H1 (cell line): Measurements from ENCODE around the gene TXNL4B. TPM values are rescaled to one million over a fixed set of nuclear protein-coding genes. Genes with fewer than 3 reads are reported as not detected.

Source experiments
- CBX5 ChIP-seq: fragments of 300-800, 300-1000 bp; sonication (generic); IDR thresholded peaks from 2 replicates; pipeline ENCODE4 v1.7.1; 2016; ENCODE audit warnings: antibody characterized with exemption, low read length, low read depth
- CHD7 ChIP-seq: fragments of 300-600 bp; sonication (generic); IDR thresholded peaks from 2 replicates; pipeline ENCODE4 v1.7.1; 2012; ENCODE audit warnings: low read length, moderate library complexity, mild to moderate bottlenecking, inconsistent platforms; ENCODE audit not compliant: insufficient replicate concordance
- EZH2 ChIP-seq: fragments of 200-600 bp; sonication (generic); IDR thresholded peaks from 2 replicates; pipeline ENCODE4 v1.7.1; 2012; ENCODE audit warnings: low read depth, mild to moderate bottlenecking, moderate library complexity, low read length, inconsistent platforms; ENCODE audit not compliant: severe bottlenecking
- PHF8 ChIP-seq: fragments of 200-600 bp; sonication (generic); conservative IDR thresholded peaks from 2 replicates; pipeline ENCODE4 v1.7.1; 2012; ENCODE audit warnings: low read depth, mild to moderate bottlenecking, inconsistent platforms, low read length, moderate library complexity
- POLR2A ChIP-seq, 2 experiments: IDR thresholded peaks; 1 replicate in 1 of 2; 2 replicates in 1 of 2; pipeline ENCODE4 v1.6.1; 2011; ENCODE audit warnings: low read depth in 2 of 2, low read length in 2 of 2, mild to moderate bottlenecking in 2 of 2; ENCODE audit errors: control extremely low read depth in 1 of 2
- SRF ChIP-seq: IDR thresholded peaks from 2 replicates; pipeline ENCODE4 v1.6.1; 2011; ENCODE audit warnings: mild to moderate bottlenecking, low read depth, low read length, moderate library complexity
- polyA plus RNA-seq, 7 experiments: library from polyadenylated mRNA; depleted of rRNA in 3 of 7; stranded (reverse) in 5 of 7; unstranded in 2 of 7; fragments of >200 nt in 5 of 7; fragments of 200-250 nt in 2 of 7; gene quantifications; 1 replicate in 5 of 7; 2 replicates in 1 of 7; 4 replicates in 1 of 7; pipeline versions ENCODE4 v1.2.1 to v1.2.3, GENCODE V29; 2011 to 2013; ENCODE audit warnings: missing spikeins in 2 of 7, mixed read lengths in 2 of 7
- total RNA-seq: library from RNA; stranded (reverse); fragmentation: NEBNext Ultra II Directional; extraction: Animal tissue kit (Norgen Biotek cat#: 25700); gene quantifications from 2 replicates; pipeline ENCODE4 v1.2.1, GENCODE V29; 2021
- TF ChIP-seq, protein P1 (sequence below), 3 experiments: IDR thresholded peaks; 1 replicate in 2 of 3; 2 replicates in 1 of 3; pipeline versions ENCODE4 v1.5.1 to v1.6.1; 2011; ENCODE audit warnings: low read length in 3 of 3, mild to moderate bottlenecking in 3 of 3, inconsistent platforms in 2 of 3, low read depth in 1 of 3, moderate library complexity in 1 of 3; ENCODE audit not compliant: insufficient read depth in 1 of 3; ENCODE audit errors: control extremely low read depth in 1 of 3

The TXNL4B gene
- total and polyA plus RNA-seq, 2 of the 8 experiments (the other 6 are each of a cell fraction or from before 2014, with no cell fraction given) = 6.7 to 10.6 TPM

DNA sequence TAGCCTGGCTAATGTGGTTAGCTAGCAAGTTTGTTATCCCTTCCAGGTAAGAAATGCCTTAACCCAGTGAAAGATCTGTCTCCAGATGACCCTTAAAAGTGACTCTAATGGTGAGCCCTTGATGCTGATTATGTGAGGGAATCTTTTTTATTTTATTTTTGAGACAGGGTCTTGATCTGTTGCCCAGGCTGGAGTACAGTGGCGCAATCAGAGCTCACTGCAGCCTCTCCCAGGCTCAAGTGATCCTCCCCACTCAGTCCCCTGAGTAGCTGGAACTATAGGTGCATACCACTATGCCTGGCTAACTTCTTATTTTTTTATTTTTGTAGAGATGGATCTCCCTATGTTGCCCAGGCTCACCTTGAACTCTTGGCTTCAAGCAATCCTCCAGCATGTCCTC is 49.9 kb downstream of the TXNL4B start (continued):
- TF ChIP-seq, protein P1, sequence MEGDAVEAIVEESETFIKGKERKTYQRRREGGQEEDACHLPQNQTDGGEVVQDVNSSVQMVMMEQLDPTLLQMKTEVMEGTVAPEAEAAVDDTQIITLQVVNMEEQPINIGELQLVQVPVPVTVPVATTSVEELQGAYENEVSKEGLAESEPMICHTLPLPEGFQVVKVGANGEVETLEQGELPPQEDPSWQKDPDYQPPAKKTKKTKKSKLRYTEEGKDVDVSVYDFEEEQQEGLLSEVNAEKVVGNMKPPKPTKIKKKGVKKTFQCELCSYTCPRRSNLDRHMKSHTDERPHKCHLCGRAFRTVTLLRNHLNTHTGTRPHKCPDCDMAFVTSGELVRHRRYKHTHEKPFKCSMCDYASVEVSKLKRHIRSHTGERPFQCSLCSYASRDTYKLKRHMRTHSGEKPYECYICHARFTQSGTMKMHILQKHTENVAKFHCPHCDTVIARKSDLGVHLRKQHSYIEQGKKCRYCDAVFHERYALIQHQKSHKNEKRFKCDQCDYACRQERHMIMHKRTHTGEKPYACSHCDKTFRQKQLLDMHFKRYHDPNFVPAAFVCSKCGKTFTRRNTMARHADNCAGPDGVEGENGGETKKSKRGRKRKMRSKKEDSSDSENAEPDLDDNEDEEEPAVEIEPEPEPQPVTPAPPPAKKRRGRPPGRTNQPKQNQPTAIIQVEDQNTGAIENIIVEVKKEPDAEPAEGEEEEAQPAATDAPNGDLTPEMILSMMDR (IDR thresholded peaks at IDR 0.05; ENCODE audit: control extremely low read depth in 1 of 3, insufficient read depth in 1 of 3, low read depth in 1 of 3, low read length in 3 of 3) = no peak
- no peak for TF ChIP-seq SRF
- TF ChIP-seq EZH2 = no peak
- TF ChIP-seq POLR2A (IDR thresholded peaks at IDR 0.05; ENCODE audit: control extremely low read depth in 1 of 2, low read depth in 2 of 2, low read length in 2 of 2) = no peak
- TF ChIP-seq PHF8 = no peak
- no peak for TF ChIP-seq CBX5
- no peak for TF ChIP-seq CHD7
